Effector CD8-positive, alpha-beta T cell (primary cell): ENCODE measurements around the gene SCN1B.
"Not testable (repeated sequence)": the region's sequence is repeated elsewhere in the genome, so short reads cannot be mapped to it uniquely, and the experiment has no call there.

Experiments
- DNase-seq: peaks from one replicate; lab custom pipeline; 2025; lab: John Stamatoyannopoulos, UW

SCN1B gene

DNA sequence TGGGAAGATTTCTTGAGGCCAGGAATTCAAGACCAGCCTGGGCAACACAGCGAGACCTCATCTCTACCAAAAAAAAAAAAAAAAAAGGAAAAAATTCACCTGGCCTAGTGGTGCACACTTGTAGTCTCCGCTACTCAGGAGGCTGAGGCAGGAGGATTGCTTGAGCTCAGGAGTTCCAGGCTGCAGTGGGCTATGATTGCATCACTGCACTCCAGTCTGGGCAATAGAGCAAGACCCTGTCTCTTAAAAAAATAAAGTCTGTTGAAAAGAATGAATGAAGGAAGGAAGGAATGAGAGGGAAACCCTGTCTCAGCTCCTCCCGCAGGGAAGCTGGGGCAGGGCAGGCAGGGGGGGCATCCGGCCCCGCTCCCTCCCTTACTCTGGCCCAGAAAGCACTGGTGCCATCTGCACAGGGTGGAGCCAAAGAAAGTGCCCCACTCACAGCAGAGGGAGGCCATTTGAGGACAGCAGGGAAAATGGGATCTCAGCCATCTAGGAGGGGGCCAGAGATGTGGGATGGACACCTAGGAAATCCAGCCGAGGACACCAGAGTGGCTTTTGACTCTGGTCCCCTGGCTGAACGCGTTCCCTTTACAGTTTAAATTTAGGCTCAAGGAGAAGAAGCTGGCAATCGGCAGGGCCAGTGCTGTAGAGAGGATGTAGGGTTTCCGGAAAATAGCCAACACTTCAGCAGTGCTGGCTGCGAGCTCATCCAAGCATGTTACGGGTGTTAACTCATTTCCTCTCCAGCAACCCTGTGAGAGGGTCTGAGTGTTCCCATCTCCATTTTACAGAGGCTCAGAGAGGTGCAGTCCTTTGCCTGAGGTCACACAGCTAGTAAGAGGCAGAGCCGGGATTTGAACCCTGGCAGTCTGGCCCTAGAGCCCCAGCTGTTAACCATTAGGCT, 7.7 kb downstream of the SCN1B start:
- no peak for DNase-seq

DNA sequence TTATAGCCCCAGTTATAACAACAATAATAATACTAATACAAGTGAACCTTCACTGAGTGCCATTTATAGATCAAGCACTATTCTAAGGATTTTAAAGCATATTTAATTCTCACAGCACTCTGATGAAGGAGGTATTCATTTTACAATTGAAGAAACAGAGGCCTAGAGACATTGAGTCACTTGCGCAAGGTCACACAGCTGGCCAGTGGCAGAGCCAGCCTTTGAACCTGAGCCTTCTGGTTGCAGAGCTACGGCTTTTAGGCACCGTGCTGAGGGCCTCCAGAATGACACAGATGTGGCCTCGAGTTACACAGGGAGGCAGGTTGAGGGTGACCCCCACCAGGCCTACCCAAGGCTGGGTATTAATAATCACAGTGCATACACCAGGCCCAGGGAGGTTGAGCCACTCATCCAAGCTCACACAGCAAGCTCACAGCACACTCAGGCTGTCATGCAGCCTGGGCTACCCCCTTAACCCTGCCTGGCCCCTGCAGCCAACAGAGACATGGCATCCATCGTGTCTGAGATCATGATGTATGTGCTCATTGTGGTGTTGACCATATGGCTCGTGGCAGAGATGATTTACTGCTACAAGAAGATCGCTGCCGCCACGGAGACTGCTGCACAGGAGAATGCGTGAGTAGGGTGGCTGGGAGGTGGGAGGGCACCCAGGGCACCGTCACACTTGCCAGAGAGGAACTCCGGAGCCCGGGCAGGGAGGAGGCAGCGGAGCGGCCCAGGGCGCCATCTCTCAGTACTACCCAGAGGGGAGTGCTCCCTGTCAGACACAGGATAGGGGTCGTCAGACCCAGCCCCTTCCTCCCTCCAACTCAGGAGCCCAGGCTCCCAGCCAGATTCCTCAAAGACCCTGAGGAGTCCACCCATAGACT, 8.6 kb downstream of the SCN1B start:
- no peak for DNase-seq

DNA sequence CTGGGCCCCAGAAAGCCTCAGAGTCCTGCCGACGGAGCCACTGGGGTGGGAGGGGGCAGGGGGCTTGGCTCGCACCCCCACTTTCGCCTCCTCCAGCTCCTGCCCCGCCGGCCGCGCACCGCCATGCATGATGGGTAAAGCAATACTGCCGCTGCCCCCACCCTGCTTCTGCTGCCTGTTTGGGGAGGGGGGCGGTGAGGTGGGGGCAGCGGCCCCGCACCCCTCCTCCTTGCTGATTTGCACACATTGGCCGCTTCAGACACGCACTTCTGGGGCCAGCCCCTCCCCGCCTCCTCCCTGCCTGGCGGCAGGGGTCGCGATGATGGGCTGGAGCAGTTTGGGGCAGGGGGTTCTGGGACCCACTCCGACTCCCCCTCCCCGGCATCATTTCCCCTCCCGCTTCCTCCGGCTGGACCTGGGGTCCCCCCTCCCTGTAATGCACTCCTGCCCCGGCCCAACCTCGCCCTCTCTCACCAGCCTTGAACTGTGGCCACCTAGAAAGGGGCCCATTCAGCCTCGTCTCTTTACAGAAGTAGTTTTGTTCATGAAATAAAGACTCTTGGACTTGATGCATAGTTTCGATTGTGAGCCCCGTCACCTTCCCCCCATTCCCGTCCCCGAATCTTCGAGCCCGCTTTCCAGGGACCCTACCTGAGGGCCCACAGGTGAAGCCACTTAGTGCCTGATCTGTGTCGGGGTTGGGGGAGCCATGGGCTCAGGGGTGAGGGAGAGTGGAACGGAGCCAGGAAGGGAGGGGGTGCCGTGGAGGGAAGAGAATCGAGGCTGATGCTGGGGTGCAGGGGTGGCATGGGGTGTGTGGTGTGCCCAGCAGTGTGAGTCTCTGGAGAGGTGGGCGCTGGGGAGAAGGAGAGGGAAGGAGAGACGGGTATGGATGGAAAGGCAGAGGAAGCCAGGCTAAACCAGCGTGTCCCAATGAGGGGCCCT, 9.9 kb downstream of the SCN1B start:
- no peak for DNase-seq

DNA sequence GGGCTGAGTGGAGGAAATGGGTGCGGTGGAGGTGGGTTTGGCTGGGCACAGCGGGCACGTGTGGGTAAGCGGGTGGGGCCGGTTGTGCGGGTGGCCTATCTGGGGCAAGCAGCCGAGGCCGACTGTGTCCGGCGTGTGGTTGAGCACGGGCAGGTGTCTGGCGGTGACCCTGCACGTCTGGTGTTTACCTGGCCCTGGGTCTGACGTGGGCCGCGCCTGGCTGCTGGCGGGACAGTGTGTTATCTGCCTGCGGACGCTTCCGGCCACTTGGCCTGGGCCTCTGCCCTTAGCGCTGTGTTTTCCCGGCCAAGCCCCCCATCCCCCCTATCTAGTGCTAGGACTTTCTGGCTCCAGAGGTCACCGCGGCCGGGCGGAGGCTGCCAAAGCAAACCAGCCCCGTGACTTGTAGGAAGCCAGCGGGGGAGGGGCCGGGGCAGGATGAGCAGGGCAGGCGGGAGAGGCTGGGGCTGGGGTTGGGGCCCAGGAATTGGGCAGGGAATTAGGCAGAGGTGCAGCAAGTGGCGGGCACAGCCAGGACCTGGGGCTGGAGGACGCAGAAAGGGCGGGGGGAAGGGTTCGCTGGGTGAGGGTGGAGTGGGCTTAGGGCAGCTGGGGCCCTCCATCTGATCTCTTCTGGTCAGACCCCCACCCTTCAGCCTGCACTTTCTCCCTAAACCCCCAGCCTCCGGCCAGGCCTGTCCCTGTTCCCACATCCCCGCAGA, 10.7 kb downstream of the SCN1B start:
- no peak for DNase-seq

DNA sequence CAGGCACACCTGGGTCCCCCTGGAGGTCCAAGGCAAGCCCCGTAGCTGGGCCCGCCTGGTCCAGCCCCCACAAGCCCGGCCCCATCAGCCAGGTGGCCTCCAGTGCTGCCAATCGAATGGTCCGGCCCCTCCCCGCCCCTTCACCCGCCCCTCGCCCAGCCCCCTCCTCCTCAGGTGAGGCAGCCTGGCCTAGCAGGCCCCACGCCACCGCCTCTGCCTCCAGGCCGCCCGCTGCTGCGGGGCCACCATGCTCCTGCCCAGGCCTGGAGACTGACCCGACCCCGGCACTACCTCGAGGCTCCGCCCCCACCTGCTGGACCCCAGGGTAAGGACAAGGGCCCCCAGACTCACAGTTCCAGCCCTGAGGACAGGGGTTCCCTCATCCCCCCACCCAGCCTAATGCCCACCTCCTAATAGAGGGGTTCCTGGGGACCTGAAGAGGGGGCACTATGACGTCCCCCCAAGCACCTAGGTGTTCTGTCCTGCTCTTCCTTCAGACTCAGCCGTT, 11.3 kb downstream of the SCN1B start, which contains the start of gene HPN:
TSS of gene HPN (plus strand) at position 174 of the 508 bp plus-strand sequence. CDS start 786 bp downstream, outside the sequence.
- no peak for DNase-seq

DNA sequence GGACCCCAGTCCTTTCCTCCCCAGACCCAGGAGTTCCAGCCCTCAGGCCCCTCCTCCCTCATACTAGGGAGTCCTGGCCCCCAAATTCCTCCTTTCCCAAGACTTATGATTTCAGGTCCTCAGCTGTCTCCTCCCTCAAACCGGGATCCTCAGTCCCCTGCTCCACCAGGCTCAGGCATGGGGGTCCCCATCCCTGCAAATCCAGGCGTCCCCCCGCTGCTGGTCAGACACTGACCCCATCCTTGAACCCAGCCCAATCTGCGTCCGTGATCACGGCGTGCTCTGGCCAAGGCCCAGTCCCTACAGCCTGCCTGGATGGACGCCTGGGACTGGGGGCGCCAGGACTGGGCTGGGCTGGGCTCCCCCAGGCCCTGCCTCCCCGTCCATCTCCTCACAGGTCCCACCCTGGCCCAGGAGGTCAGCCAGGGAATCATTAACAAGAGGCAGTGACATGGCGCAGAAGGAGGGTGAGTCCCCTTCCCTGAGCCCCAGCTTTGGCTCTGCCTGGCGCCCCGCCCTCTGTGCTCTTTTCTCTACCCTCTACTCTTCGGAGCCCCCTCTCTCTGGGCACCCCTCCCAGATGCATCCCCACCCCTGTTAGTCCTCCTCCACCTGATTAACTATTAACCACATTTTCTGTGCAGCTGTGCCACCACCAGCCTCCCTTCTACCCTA, 11.9 kb downstream of the SCN1B start:
- no peak for DNase-seq

DNA sequence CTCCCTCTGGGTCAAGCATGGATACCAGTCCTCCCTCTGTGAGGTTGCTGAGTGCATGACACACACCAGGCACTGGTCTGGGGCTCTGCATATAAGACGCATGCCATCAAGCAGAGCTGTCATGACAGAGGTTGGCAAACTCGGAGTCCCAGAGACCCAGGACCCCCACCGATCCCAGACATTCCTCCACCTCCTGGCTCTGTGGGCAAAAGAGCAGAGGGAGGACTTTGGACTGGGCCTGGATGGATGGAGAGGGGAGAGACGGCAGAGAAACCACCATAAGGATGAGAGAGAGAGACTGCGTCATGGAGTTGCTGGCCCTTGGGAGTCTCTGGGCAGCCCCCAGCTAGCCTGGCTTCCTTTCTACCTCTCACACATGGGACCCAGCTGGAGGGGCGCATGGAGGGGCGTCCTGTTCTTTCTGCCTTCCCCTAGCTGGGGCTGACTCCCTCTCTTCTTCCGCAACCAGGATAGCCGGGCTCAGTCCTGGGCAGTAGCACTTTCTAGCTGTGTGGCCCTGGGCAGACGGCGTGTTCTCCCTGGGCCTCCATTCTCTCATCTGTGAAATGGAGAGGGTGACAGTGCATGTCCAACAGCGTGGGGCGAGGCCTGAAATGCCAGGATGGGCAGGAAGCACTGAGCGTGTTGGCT, 12.8 kb downstream of the SCN1B start:
- no peak for DNase-seq

DNA sequence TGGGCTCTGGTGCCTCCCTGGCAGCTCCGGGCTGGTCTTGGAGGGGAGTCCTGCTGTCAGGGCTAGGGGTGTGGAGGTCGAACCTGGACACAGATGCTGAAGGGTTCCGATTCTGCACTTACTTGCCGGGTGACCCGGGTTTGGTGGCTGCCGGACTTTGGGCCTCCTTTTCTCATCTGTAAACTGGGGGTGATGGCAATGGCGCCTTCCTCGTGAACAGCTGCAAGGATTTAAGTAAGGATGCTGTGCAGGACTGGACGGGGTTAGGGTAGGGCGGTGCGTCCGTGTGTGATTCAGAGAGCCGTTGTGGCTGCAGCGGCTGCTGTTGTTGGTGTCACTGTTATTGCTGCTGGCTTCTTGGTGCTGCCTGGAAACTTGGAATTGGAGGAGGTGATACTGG, 13.6 kb downstream of the SCN1B start:
- DNase-seq: no peak

DNA sequence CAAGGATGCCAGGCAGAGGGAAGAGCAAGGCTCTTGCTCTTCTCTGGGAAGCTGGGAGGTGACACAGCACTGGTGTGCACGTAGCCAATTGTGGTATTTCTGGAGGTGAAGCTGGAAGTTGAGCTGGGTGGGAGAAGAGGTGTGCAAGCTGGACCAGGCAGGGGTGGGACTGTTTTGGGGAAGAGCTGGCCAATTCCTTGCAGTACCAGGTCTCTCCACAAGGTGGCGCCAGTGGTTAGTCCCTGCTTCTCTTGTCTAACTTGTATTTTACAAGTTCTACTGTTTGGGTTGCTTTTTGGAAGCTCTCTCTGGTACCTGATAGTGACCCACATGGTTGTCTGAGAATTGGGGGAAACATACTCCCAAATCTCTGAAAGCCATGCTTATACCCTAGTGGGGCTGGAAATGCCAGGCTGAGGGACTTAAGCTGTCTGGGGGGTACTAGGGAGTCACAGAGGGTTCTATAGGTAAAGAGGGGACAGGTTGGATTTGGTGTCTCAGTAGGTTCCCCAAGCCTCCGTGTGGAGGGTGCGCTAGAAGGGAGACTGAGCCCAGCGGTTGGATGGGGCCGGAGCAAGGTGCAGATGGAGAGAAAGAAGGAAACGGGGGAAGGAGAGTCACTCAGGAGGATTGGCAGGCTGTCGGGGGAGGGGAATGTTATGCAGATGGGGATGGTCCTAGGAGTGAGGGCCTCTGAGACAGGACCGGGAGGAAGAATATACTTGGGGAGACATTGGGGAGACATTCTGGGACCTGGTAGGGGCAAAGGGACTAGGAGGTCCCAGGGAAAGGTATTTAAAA, 14.2 kb downstream of the SCN1B start:
- peak; percentile 53 for DNase-seq

DNA sequence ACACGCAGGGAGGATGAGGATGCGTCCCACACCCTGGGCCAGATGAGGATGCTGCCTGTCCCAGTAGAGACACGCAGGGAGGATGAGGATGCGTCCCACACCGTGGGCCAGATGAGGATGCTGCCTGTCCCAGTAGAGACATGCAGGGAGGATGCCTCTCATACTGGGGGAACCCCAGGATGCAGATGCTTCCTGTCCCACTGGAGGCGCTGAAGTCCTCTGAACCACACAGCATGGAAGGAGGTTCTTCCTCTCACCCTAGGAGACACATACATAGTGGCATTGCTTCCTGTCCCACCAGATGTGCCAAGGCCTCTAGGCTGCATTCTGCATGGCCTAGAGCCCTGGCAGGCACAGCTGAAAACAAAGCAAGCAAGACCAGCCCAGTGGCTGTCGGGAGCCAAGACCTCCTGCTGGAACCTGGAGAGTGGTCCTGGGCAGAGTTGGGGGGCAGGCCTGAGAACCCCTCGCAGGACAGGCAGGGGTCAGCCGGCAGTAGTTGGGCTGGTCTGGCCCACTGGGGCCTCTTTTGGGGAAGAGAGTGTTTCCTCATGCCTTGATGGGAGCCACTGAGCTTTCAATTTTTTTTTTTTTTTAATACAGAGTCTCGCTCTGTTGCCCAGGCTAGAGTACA, 15.5 kb downstream of the SCN1B start:
- DNase-seq: no peak

DNA sequence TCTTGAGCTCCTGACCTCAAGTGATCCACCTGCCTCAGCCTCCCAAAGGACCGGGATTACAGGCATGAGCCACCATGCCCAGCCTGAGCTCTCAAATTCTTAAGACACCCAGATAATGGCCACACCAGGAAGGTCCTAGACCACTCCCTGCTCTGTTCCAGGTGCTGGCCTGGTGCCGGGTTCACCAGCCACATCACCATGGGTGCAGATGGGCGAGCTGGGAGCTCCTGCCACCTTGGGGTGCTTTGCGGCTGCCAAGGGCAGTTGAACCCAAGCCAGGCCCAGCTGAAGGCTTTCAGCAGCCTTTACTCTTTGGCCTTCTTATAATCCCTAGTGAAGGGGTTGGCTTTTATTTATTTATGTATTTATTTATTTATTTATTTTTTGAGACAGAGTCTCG, 16.2 kb downstream of the SCN1B start:
- no peak for DNase-seq

DNA sequence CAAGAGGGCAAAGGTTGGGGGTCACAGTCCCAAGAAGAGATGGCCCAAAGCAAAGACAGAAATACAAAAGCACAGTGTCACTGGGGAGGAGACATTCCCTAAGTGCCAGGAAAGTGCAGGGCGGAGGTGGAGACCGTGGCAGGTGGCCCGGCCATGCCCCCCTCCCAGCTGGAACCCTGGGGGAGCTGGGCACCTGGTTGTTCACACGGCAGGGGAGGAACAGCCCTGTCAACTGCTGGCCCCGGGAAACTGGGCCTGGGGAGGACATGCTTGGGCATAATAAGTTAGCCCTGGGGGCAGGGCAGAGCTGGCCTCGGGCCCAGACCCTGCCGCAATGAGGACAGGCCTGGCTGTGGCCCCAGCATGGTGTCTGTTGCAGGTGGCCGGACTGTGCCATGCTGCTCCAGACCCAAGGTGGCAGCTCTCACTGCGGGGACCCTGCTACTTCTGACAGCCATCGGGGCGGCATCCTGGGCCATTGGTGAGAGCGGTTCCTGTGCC, 18.7 kb downstream of the SCN1B start:
- DNase-seq: no peak

DNA sequence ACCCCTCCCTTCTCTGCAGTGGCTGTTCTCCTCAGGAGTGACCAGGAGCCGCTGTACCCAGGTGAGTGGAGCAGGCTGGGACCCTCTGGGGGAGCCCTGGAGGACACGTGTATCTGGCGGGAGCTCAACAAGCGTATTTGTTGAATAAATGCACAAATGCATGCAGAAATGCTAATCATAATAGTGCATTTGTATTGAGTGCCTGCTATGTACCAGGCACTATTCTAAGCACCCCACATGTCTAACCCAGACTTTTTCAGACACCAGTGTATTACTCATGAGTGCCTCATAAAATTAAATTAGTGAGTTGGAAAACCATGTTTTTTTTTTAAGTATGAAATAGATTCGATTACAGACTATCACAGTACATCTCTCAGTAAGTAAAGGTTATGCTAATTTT, 19.2 kb downstream of the SCN1B start:
- no peak for DNase-seq

DNA sequence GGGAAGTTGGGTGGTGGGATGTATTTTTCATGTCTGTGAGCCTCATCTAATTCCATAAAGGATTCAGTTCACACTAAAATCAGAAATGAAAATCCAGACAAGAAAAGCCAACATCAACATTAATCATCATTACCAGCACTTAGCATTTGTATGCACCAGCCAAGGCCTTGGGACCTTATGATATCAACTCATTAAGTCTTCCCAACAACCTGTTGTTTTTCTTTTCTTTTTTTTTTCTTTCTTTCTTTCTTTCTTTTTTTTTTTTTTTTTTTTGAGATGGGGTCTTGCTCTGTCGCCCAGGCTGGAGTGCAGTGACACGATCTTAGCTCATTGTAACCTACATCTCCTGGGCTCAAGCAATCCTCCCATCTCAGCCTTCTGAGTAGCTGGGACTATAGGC, 20.4 kb downstream of the SCN1B start:
- DNase-seq: not testable (repeated sequence)

DNA sequence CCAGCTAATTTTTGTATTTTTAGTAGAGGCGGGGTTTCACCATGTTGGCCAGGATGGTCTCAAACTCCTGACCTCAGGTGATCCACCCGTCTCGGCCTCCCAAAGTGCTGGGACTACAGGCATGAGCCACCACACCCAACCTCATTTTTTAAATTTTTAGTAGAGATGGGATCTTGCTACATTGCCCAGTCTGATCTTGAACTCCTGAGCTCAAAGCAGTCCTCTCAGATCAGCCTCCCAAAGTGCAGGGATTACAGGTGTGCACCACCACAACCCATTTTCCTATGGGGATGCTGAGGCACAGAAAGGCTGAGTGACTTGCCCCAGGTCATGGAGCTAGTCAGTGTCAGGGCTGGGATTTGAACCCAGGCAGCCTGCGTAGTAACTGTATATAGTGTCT, 21.0 kb downstream of the SCN1B start:
- not testable (repeated sequence) for DNase-seq

DNA sequence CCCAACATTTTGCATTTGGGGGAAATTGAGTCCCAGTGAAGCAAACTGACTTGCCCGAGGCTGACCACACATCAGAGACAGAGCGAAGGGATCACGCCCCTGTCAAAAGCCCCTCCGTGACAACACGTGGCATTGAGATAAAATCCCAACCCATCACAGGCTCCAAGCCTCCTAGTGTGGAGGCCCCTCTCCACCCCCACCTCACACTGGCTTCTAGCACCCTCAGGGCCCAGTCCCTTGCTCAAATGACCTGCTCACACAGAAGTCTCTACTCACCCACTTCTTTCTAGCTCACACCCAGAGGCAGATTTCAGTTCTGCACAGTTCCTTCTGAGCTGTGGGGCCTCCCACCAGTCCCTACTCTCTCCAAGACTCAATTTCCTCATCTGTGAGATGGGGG, 21.5 kb downstream of the SCN1B start:
- DNase-seq: no peak

DNA sequence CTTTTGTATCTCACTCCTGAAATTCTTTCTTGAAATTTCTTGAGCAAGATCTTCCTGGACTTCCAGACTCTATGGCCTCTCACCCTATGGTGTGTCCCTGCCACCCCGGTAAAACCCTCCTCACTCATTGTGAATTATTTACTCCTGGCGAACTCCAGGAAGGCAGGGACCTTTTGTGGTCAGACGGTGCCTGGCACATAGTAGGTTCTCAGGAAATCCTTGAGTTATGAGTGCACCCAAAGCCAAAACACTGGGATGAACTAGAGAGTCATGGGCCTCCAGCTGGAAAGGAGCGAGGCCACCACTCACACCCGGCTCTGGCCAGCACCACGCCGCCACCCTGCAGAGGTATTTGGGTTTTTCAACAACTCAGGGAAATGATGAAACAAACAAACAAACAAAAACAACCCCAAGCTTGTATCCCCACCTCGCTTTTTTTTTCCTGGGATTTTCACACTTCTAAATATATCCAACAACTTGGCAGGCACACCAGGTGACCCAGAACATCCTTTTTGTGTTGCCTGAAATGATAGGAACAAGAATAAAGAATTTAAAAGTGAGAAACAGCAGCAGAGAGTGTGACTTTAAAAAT, 22.4 kb downstream of the SCN1B start:
- no peak for DNase-seq
